GM18517 (cell line): Measurements from ENCODE around the gene KIAA1328.

Experiments used
- ATAC-seq: cut with Tn5 transposase; IDR thresholded peaks from one replicate; pipeline ENCODE4 v1.9.1; 2021; ENCODE audit warnings: mild to moderate bottlenecking, moderate library complexity; ENCODE audit not compliant: unreplicated experiment

KIAA1328 gene

DNA sequence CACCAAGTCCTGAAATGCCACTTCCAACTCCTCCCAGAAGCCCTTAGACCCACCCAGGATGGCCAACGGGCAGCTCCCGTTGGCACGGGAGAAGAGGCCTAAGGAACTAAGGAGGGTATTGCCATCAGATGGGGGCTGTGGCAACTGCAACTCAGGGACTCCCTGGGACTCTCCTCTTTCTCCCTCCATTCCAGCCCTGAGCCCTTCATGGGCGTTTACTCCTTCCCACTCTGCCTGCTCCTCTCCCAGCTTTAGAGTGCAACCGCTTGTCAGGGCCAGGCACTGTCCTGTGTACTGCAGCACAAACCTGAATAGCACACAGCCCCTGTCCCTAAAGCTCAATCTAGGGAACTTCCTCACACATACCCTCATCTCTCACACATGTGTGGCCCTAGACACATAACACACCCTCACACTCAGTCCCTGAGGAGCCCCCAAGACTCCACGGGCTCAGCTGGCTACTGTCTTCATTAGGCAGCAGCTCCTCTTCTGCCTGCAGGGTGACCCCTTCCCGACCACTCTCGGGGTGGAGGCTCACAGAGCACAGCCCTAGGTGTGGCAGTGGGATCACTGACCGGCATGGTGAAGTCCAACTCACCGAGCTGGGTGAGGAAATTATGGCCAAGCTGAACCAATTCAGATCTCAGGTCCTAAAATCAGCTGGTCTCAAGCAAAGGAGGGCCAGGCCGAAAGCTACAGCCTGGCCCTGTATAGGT lies 420.4 kb downstream of the KIAA1328 start:
- no peak for ATAC-seq

- ATAC-seq: no peak
These were observed 421.1 kb downstream of the KIAA1328 start for GRCh38 chr18:37249895-37250618.

DNA sequence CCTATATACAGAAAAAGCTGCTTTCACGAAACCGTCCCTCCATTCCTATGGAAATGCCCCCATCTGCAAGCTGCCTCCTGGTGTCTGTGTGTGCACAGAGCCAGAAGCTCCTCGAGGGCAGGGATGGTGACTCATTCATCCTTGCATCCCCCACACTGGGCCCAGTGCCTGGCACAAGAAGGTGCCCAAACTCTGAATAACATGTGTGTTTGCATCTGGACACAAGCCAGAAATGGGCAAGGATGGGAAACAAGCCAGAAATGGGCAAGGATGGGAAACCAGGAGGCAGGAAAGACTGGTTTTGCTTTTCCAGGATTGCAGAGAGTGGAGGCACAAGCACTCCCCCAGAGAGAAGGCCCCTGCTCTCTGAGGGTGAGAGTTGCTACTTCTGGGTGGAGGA lies 422.8 kb downstream of the KIAA1328 start:
- ATAC-seq: no peak

GRCh38 chr18:37252342-37252741 lies 423.4 kb downstream of the KIAA1328 start:
- ATAC-seq: no peak

- ATAC-seq: no peak
These were observed 424.0 kb downstream of the KIAA1328 start for GRCh38 chr18:37252854-37253393.

DNA sequence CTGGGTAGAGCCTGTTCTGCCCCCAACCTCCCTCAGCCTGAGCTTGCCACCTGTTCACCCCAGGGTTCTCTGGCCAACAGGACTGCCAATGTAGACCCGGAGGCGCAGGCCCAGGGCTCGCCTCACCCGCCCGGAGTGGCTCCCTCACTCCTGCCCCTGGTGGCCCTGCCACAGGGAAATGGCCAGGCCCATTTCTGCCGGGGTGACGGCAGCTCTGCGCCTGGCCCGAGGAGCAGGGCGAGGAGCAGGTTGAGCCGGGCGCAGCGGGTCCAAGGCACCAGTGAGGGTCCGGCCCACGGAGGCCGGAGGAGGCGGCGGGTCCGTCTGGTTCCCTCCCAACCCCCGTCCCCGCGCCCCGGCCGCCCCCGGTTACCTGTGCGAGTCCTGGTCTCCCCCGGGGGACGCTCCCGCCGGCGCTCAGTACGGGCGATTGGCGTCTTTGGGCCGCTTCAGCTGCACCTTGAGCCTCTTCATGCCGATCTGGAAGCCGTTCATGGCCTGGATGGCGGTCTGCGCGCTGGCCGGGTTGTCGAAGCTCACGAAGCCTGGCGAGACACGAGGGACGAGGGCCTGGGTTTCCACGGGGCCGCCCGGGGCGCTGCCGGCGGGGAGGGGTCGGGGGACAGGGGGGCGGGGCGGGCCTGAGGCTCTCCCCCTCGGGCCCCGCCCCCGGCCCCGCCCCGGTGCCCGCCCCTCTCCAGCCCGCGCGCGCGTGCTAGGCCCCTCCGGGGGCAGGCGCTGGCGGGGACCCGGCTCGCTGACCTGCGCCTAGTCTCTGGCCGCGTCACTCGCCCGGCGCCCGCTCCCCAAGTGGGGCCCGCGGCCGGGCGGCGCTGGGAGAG lies 424.7 kb downstream of the KIAA1328 start:
- no peak for ATAC-seq

DNA sequence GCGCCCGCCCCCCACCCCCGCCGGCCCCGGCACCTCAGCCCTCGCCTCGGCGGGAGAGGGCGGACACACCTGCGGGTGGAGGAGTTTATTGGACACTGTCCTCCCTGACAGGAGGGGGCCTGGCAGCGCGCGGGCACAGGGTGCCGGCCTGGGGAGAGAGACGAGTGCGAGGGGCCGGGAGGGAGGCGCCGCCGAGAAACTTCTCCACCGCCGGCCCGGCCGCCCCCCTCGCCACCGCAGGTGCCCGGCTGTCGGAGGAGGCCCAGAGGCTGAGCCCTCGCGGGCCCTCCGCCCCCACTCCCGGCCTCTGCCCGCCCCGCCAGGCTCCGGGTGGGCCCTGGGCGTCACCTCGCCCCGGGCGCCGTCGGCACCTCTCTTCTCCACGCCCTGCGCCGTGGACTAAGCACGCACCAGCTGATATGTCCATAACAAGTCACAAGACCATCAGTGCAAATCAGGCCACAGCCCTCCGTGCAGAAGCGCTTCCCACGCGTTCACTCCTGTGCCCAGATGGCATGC lies 425.4 kb downstream of the KIAA1328 start:
- ATAC-seq: no peak

DNA sequence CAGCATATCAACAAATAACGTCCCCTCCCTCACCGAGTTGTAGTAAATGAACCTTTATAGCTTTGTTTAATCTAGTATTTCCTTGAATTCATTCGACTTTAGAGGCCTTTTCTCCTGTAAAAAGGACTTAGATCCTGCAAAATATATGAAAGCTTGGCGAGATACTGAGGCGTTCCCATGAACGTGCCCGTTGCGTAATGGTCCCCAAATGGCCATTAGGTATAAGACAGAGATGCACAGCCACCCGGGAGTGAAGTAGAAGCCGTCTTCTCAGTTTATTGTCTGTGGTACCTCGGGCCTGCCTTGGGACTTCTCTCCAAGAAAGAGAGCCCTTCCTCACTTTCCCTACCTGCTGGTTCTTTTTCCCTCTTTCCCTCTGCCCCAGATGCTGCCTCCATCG lies 426.0 kb downstream of the KIAA1328 start:
- no peak for ATAC-seq

DNA sequence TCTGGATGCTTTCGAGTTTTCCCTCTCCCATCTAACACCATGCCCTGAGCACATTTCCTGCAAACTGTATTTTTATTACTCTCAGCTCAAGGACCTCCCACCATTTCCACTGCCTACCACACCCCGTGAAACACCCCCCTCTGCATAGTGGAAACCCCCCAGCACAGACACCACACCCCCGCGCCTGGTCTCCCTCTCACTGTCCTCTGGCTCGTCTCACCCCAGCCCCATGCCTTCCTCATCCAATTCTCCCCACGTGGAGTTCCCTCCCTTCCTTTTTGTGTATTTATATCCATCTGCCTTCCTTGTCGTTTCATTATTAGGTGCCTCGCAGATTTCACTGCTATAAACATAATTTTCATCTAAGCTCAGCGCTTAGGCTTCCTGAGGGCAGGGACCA lies 429.2 kb downstream of the KIAA1328 start:
- no peak for ATAC-seq

DNA sequence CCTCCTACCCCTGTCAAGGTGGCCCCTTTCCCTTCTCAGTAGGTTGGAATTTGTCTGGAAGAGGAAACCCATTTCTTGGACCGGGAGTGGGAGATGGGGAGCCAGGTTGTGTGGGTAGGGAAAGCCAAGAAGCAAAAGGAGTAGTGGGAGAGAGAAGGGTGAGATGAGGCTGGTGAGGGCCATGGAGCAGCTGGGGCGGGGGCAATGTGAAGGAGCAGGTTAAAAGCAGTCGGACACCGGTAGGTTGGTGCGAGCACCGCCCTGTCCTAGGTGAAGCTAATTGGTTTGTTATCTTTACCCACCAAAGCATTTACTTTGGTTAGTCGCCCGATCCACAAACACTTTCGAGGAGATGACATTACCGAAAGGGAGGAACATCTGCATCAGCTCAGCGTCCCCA lies 429.9 kb downstream of the KIAA1328 start:
- ATAC-seq: no peak

DNA sequence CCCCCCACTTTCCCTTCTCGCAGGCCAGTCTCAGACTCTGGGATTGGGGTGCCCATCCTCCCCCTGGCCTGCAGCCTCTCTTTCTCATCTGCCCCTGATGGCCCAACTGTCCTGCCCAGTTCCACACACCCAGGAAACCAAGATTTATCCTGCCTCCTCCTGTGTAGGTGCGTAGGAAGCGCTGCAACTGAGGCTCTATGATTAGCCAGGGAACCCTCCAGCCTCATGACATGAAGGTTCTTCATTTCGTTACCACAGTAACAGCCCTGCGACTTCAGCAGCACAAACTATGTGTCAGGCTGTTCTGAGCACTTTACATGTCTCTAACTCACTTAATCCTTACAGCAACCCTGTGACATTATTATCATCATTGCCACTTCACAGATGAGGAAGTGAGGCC lies 430.8 kb downstream of the KIAA1328 start:
- no peak for ATAC-seq

GRCh38 chr18:37260367-37261093 lies 431.6 kb downstream of the KIAA1328 start:
- ATAC-seq: no peak

GRCh38 chr18:37261246-37261840 lies 432.4 kb downstream of the KIAA1328 start:
- no peak for ATAC-seq

DNA sequence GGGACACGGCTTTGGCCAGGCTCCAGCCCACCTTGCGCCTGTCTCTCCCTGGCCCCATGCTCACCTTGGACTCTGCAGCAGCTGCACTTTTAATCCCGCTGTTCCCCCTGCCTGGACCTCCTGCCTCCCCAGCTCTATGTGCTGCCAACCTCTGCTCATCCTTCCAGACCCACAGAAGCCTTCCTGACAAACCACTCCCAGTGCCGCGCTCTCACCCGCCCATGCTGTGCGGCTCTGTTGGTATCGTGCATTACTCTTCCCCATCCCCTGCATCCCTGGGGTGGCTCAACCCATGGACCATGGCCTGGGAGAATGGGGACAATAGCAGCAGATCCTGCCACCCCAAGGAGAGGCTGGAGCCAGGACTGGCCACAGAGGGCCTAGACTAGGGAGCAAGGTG lies 433.1 kb downstream of the KIAA1328 start:
- ATAC-seq: no peak

DNA sequence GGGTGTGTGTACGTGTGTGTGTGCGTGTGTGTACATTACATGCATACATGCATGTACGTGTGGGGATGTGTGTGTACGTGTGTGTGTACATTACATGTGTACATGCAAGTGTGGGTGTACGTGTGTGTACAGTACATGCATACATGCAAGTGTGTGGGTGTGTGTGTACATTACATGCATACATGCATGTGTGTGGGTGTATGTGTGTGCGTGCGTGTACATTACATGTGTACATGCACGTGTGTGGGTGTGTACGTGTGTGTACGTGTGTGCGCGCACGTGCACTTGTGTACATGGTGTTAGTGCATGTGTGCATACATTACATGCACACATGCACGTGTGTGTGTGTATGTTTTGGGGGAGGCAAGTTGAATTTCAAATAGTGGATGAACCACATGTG lies 436.0 kb downstream of the KIAA1328 start:
- ATAC-seq: no peak

GRCh38 chr18:37265382-37265781 lies 436.5 kb downstream of the KIAA1328 start:
- ATAC-seq: no peak

DNA sequence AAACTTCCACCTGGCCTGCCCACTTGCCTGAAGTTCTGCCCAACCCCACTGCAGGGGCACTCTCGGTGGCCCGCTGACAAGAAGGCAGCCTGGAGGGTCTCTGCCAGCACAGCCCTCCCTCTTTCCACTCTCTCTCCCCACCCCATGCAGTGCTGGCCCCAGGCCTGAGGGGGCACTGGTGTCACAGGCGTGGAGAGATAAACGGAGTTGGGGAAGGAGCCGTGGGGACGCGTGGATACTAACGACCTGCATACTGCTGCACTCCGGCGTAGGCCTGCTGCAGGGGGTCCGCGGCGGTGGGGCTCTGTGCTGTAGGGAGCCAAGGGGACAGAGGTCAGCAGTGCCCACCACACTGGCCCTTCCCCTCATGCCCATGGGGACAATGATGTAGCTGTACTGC lies 437.4 kb downstream of the KIAA1328 start:
- no peak for ATAC-seq

DNA sequence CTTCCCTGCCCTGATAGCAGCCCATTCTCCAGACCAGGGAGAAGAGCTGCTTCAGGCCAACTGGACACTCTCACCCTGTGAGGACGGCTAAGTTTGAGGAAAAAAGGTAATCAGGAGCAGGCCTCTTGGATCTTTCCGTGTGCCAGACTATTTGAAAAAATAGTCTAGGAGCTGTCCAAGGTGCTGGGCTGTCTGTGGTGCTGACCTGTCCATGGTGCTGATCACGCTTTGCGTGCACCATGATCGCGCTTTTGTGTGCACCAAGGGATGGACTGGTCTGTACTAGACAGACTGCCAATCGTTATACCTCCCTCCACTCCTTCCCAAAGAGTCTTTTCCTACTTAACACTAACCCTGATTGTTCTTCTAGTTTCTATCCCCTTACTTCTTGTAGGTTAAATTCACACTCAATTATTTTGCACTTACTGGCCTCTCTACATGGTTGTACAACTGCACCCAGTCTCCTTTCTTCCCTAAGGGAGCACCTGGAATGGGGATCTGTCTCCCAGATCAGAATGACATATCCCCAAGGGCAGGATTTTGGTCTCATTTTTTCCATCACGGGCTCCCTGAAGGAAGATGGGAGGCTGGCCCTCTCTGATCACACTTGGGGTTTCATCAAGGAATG lies 441.2 kb downstream of the KIAA1328 start:
- ATAC-seq: no peak

DNA sequence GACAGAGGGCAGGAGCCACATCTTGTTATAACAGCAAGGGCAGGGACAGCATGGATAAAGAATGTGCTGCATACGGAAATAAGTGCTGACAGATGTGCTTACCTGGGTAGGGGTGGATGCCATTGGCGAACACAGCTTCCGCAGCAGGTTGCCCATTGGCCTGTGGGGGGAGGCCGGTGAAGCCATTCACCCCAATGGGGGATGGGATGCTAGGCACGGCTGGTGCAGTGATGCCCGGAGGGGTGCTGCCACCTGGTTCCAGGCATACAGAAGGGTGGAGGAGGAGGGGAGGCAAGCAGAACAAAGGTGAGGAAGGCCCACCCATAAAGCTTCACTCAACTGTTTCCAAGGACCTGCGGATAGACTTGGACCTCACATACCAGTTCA lies 441.7 kb downstream of the KIAA1328 start:
- ATAC-seq: no peak

DNA sequence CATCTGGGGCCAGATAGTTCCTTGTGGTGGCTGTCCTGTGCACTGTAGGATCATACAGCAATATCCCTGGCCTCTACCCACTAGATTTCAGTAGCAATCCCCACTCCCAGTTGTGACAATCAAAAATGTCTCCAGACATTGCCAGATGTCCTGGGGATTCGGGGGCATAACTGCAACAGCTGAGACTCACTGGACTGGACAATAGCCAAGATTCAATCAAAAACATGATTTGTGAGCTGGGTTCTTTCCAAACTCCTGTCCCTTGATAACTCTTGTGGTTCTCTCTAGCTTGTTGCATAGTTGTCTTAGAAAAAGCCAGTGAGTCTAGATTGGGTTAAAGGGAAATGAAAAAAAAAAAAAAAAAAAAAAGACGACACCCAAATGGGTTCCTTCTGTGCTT lies 443.3 kb downstream of the KIAA1328 start:
- ATAC-seq: no peak
